B cell (primary cell): ENCODE data around the gene ISG20L2. TPM values are rescaled to one million over a fixed set of nuclear protein-coding genes. Genes with fewer than 3 reads are reported as not detected.

Experiments used
- ATAC-seq: fragments of 200-7000 bp; cut with Tn5 transposase; one replicate; pipeline ENCODE4 v1.10.0; 2021; ENCODE audit warnings: low read depth, mild to moderate bottlenecking, moderate number of reproducible peaks, moderate library complexity
- CTCF ChIA-PET: fragments of 350-600 bp; sonication (Branson Sonifier 250); formaldehyde crosslinking; loops from one replicate; lab custom pipeline; 2021; ENCODE audit warnings: antibody characterized with exemption, inconsistent platforms; lab: Charles Lee
- POLR2A ChIA-PET: fragments of 350-600 bp; sonication (Branson Sonifier 250); formaldehyde crosslinking; loops from one replicate; lab custom pipeline; 2021; ENCODE audit warnings: antibody characterized with exemption; lab: Charles Lee
- DNase-seq: peaks from one replicate; pipeline ENCODE4 v3.0.0; 2013
- H2AFZ ChIP-seq: 2 replicates; pipeline ENCODE4 v1.6.1; 2012; ENCODE audit warnings: mild to moderate bottlenecking, low read depth, low read length; ENCODE audit not compliant: insufficient read depth, poor library complexity, severe bottlenecking
- H3K27ac ChIP-seq, 2 donors: 1 replicate in 1 of 2; 2 replicates in 1 of 2; pipeline ENCODE4 v1.5.1; 2012 to 2013; ENCODE audit warnings: low read length in 2 of 2, mild to moderate bottlenecking in 2 of 2, moderate library complexity in 1 of 2
- H3K27me3 ChIP-seq, 4 experiments: fragments of 200-600 bp in 1 of 4; sonication (generic) in 1 of 4; replicated peaks in 1 of 4; 1 replicate in 2 of 4; 2 replicates in 2 of 4; pipeline versions ENCODE4 v1.6.1 to v1.7.0; 2013 to 2016; ENCODE audit warnings: low read length in 3 of 4, mild to moderate bottlenecking in 2 of 4, mixed read lengths in 1 of 4, moderate library complexity in 1 of 4; ENCODE audit not compliant: insufficient read depth in 4 of 4, control insufficient read depth in 3 of 4; ENCODE audit errors: control extremely low read depth in 1 of 4
- H3K36me3 ChIP-seq, 2 experiments: replicated peaks in 1 of 2; 1 replicate in 1 of 2; 2 replicates in 1 of 2; pipeline versions ENCODE4 v1.6.1 to v1.7.1; 2013; ENCODE audit warnings: low read length in 1 of 2; ENCODE audit not compliant: insufficient read depth in 2 of 2, control insufficient read depth in 1 of 2; ENCODE audit errors: control extremely low read depth in 1 of 2, extremely low read depth in 1 of 2
- H3K4me1 ChIP-seq, 2 donors: fragments of 200-600 bp in 1 of 2; sonication (generic) in 1 of 2; 1 replicate in 1 of 2; 2 replicates in 1 of 2; pipeline versions ENCODE4 v1.5.1 to v1.6.1; 2013 to 2017; ENCODE audit warnings: low read length in 2 of 2; ENCODE audit not compliant: control insufficient read depth in 2 of 2, insufficient read depth in 2 of 2
- H3K4me2 ChIP-seq: replicated peaks from 2 replicates; pipeline ENCODE3; 2012; ENCODE audit warnings: mild to moderate bottlenecking, low read depth, low read length; ENCODE audit not compliant: poor library complexity, severe bottlenecking
- H3K4me3 ChIP-seq, 5 experiments: fragments of 200-600 bp in 1 of 5; sonication (generic) in 1 of 5; 1 replicate in 3 of 5; 2 replicates in 2 of 5; pipeline versions ENCODE4 v1.5.1 to v1.7.0; 2011 to 2016; ENCODE audit warnings: low read length in 4 of 5, mild to moderate bottlenecking in 4 of 5, low read depth in 2 of 5, control low read depth in 1 of 5, moderate library complexity in 1 of 5; ENCODE audit not compliant: insufficient read depth in 1 of 5; ENCODE audit errors: control extremely low read depth in 1 of 5, extremely low read depth in 1 of 5
- H3K79me2 ChIP-seq: fragments of 200-600 bp; sonication (generic); one replicate; pipeline ENCODE4 v1.6.0; 2016; ENCODE audit warnings: low read length; ENCODE audit not compliant: control insufficient read depth, insufficient read depth
- H3K9ac ChIP-seq: fragments of 200-600 bp; sonication (generic); 2 replicates; pipeline ENCODE4 v1.6.1; 2017; ENCODE audit warnings: mild to moderate bottlenecking, low read length, moderate library complexity
- H3K9me3 ChIP-seq, 3 donors: one replicate each; pipeline versions ENCODE4 v1.6.1 to v1.7.1; 2013; ENCODE audit warnings: low read length in 2 of 3; ENCODE audit not compliant: control insufficient read depth in 2 of 3, insufficient read depth in 1 of 3; ENCODE audit errors: control extremely low read depth in 1 of 3
- H4K20me1 ChIP-seq: 2 replicates; pipeline ENCODE4 v1.6.0; 2012; ENCODE audit warnings: mild to moderate bottlenecking, low read length; ENCODE audit not compliant: insufficient read depth, control insufficient read depth, poor library complexity, severe bottlenecking
- H3K27ac Mint-ChIP-seq: one replicate; pipeline ENCODE4 v1.8.0; 2021; ENCODE audit warnings: mixed read lengths
- H3K27me3 Mint-ChIP-seq: one replicate; pipeline ENCODE4 v1.8.0; 2021; ENCODE audit warnings: mixed read lengths
- H3K4me1 Mint-ChIP-seq: one replicate; pipeline ENCODE4 v1.8.0; 2021; ENCODE audit warnings: mixed read lengths
- H3K4me3 Mint-ChIP-seq: one replicate; pipeline ENCODE4 v1.8.0; 2021; ENCODE audit warnings: mixed read lengths
- H3K9me3 Mint-ChIP-seq: one replicate; pipeline ENCODE4 v1.8.0; 2022; ENCODE audit warnings: mixed read lengths; ENCODE audit not compliant: insufficient read depth
- CTCF ChIP-seq: fragments of 200-600 bp; IDR thresholded peaks from one replicate; pipeline ENCODE4 v1.8.0; 2022; ENCODE audit warnings: antibody characterized with exemption, mild to moderate bottlenecking
- EZH2 ChIP-seq: IDR thresholded peaks from 2 replicates; pipeline ENCODE4 v1.6.1; 2012; ENCODE audit warnings: borderline replicate concordance, low read depth, mild to moderate bottlenecking, moderate library complexity, low read length; ENCODE audit not compliant: insufficient read depth, poor library complexity, severe bottlenecking
- WGBS: methylation state at CpG from one replicate; pipeline ENCODE4 v1.1.5; 2013; ENCODE audit warnings: missing lambda C conversion rate; ENCODE audit not compliant: insufficient coverage; 5-methylcytosine and 5-hydroxymethylcytosine counted together
- intact Hi-C: fragments of 100-400 bp; cut with micrococcal nuclease; formaldehyde crosslinking; loops from one replicate; pipeline ENCODE4 v1.10.0; 2022
- polyA plus RNA-seq: library from polyadenylated mRNA; depleted of rRNA; stranded (reverse); fragments of >200 nt; gene quantifications from 2 replicates; pipeline ENCODE4 v1.2.3, GENCODE V29; 2012
- total RNA-seq, 2 donors: library from RNA; stranded (reverse); fragments of 120-200 nt in 1 of 2; gene quantifications; 1 replicate in 1 of 2; 2 replicates in 1 of 2; pipeline versions ENCODE4 v1.2.3 to v1.2.4, GENCODE V29; 2013 to 2022

Gene ISG20L2
- total and polyA plus RNA-seq, 2 donors (not counting 1 experiment from before 2014, with no cell fraction given), result 30.1 to 51.7 TPM

DNA sequence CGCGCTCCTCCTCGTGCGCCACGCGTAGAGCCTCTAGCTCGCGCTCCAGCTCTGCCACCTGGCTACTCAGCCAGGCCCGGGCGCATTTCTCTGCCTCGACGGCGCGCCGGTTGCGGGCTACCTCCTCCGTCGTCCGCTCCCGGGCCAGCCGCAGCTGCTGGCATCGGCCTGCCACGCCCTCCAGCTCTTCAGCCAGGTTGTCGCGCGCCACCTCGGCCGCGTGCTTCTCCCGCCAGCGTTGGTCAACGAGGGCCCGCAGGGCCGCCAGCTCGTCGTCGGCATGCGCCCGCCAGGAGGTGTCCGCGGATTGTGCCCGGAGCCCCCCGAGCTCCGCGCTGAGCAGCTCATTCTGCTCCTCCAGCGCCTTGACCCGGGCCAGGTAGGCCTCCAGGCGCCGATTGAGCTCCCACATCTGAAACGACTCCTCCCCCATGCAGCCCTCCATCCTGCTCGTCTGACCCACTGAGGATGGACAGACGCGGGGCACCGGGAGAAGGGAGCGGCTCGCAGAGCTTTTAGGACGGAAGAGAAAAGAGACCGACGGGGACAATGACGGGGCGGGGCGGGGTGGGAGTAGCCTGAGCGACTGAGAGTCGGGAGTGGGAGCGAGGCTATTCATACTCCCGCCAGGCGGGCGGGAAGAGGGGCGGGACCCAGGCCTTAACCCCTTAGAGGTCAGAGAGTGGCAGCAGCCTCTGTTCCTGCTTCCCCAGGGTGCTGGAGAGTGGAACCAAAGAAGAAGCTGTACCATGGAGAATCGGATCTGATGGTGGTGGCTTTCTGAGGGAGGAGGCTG lies 51.5 kb downstream of the ISG20L2 start, which contains the start of gene NES:
TSS of gene NES (minus strand) at position 588 of the 796 bp plus-strand sequence. CDS start at position 445, 143 bp downstream.
- H3K4me3 Mint-ChIP-seq, result peak within 1 kb of the TSS; percentile 62
- ATAC-seq (no peak), DNase-seq (peak; percentile 49)
- H3K4me1 Mint-ChIP-seq, result peaks cover 19% of the 10 kb centered on the region
- peak within 1 kb of the TSS; percentile 57 for H3K27ac Mint-ChIP-seq
- WGBS, result 5% methylated on average over 67 of the region's 70 CpGs
- Histone ChIP-seq H3K4me1 (peaks cover 21 to 23% of the 10 kb centered on the region in 2 donors), H3K27me3 (peaks cover 0 to 79% (median 46%) of the 10 kb centered on the region in 4 experiments), H4K20me1 (no peaks in the 10 kb centered on the region), H3K27ac (no peak within 1 kb of the TSS), H2AFZ (peak within 1 kb of the TSS; percentile 58), H3K4me2 (peak within 1 kb of the TSS; percentile 62), H3K79me2 (no peaks in the 10 kb centered on the region), H3K9ac (no peak within 1 kb of the TSS), H3K4me3 (peak within 1 kb of the TSS in 1 of 5 experiments; percentile 24), H3K36me3 (no peaks in the 10 kb centered on the region), H3K9me3 (peaks cover 0 to 7% (median 0%) of the 10 kb centered on the region in 3 donors)
- CTCF ChIA-PET, result interaction anchor here (1.0 to 8.5 kb wide), 12 partner anchors 11 to 292 kb away, joined by 3 to 102 read pairs (median 8); partner anchors contain the start of gene CRABP2
- intact Hi-C loops, result no loop called here
- no peak for TF ChIP-seq CTCF
- TF ChIP-seq EZH2, result no peak
- no peaks in the 10 kb centered on the region for H3K9me3 Mint-ChIP-seq
- POLR2A ChIA-PET, result interaction anchor here (0.5 kb wide), 1 partner anchor 26 kb away, joined by 6 read pairs; no protein-coding TSS in a partner anchor
- H3K27me3 Mint-ChIP-seq, result peaks cover 56% of the 10 kb centered on the region
